Brain microvascular endothelial cell (primary cell): ENCODE results near the gene NR2F2.

Source experiments
- DNase-seq: peaks from one replicate; pipeline ENCODE4 v3.0.0-alpha.2; 2020
- H3K27ac ChIP-seq: fragments of 250-450 bp; sonication (Bioruptor Pico); 2 replicates; pipeline ENCODE4 v1.5.1; 2020; ENCODE audit warnings: mild to moderate bottlenecking, moderate library complexity
- H3K27me3 ChIP-seq: fragments of 250-450 bp; sonication (Bioruptor Pico); replicated peaks from 2 replicates; pipeline ENCODE4 v1.5.1; 2020; ENCODE audit warnings: mild to moderate bottlenecking
- H3K36me3 ChIP-seq: fragments of 250-450 bp; sonication (Bioruptor Pico); replicated peaks from 2 replicates; pipeline ENCODE4 v1.5.1; 2020; ENCODE audit warnings: mild to moderate bottlenecking
- H3K4me3 ChIP-seq: 2 replicates; pipeline ENCODE4 v1.5.1; 2011; ENCODE audit warnings: low read depth, mild to moderate bottlenecking, control low read depth, low read length, moderate library complexity
- CTCF ChIP-seq: IDR thresholded peaks from 2 replicates; pipeline ENCODE4 v1.5.1; 2011; ENCODE audit warnings: low read depth, mild to moderate bottlenecking, moderate library complexity, low read length, control low read depth, inconsistent platforms; ENCODE audit errors: missing control alignments
- in situ Hi-C: cut with HindIII; loops from 2 replicates; pipeline ENCODE4 v1.10.0; 2017; ENCODE audit warnings: low sequenced_read_pairs, low pct_ligation_motif_present

The NR2F2 gene

GRCh38 chr15:96335411-96336024 lies 5.0 kb downstream of the NR2F2 start:
- Histone ChIP-seq H3K27me3 (no peaks in the 10 kb centered on the region), H3K36me3 (peaks cover 79% of the 10 kb centered on the region), H3K27ac (peak overlapping the region; percentile 77), H3K4me3 (peak overlapping the region; percentile 79)
- TF ChIP-seq CTCF = no peak
- peak; percentile 0 for DNase-seq
- in situ Hi-C loops = loop anchor here (25.0 kb wide), 2 partner anchors 1048 to 1298 kb away; no protein-coding TSS in a partner anchor

DNA sequence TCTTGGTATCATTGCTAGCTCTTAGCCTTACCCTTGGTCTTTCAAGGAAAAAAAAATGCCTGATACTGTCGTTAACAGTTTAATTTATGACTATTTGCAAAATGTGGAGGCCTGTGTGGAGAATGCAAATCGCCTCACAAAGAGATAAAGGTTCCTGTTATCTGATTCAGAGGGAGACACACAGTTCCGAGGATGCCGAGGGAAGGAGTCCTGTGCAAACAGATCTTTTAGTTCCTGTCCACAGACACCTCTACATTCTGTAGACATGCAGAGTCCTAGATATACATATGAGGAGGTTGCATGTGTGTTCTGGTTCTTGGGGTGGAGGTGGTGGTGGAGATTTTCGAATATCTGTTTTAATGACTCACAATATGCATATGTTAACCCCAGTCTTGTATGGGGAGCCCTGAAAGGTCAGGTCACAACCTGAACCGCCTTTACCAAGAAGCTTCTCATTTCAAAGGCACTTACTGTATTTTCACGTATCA lies 5.7 kb downstream of the NR2F2 start:
- H3K36me3 ChIP-seq = peaks cover 80% of the 10 kb centered on the region
- no peak for TF ChIP-seq CTCF
- peak; percentile 1 for DNase-seq
- in situ Hi-C loops = loop anchor here (25.0 kb wide), 2 partner anchors 1049 to 1299 kb away; no protein-coding TSS in a partner anchor
- peak overlapping the region; percentile 77 for H3K27ac ChIP-seq
- H3K27me3 ChIP-seq = no peaks in the 10 kb centered on the region
- peak overlapping the region; percentile 79 for H3K4me3 ChIP-seq

- peak overlapping the region; percentile 79 for H3K4me3 ChIP-seq
- in situ Hi-C loops = loop anchor here (25.0 kb wide), 2 partner anchors 1049 to 1299 kb away; no protein-coding TSS in a partner anchor
- TF ChIP-seq CTCF = no peak
- H3K36me3 ChIP-seq = peaks cover 79% of the 10 kb centered on the region
- H3K27ac ChIP-seq = peak overlapping the region; percentile 77
- no peaks in the 10 kb centered on the region for H3K27me3 ChIP-seq
- DNase-seq = peak; percentile 19
These were observed 6.3 kb downstream of the NR2F2 start for GRCh38 chr15:96336596-96337364.

GRCh38 chr15:96337365-96338023 lies 7.0 kb downstream of the NR2F2 start:
- H3K27ac ChIP-seq = peak overlapping the region; percentile 77
- TF ChIP-seq CTCF = no peak
- no peaks in the 10 kb centered on the region for H3K27me3 ChIP-seq
- H3K36me3 ChIP-seq = peaks cover 76% of the 10 kb centered on the region
- DNase-seq = peak; percentile 0
- peak overlapping the region; percentile 79 for H3K4me3 ChIP-seq
- in situ Hi-C loops = loop anchor here (25.0 kb wide), 2 partner anchors 1050 to 1300 kb away; no protein-coding TSS in a partner anchor

- peaks cover 79% of the 10 kb centered on the region for H3K36me3 ChIP-seq
- H3K4me3 ChIP-seq = peak overlapping the region; percentile 79
- in situ Hi-C loops = loop anchor here (25.0 kb wide), 2 partner anchors 1051 to 1301 kb away; no protein-coding TSS in a partner anchor
- DNase-seq = no peak
- H3K27ac ChIP-seq = peak overlapping the region; percentile 77
- no peak for TF ChIP-seq CTCF
- no peaks in the 10 kb centered on the region for H3K27me3 ChIP-seq
These were observed 7.7 kb downstream of the NR2F2 start for GRCh38 chr15:96338074-96338765.
